Liver (tissue), 9 donors: Measurements from ENCODE around the gene LSM4. TPM values are rescaled to one million over a fixed set of nuclear protein-coding genes. Genes with fewer than 3 reads are reported as not detected.

ENCODE experiments used
- DNase-seq: peaks from one replicate; pipeline ENCODE4 v3.0.0-alpha.2; 2017; ENCODE audit warnings: low spot score
- H3K27ac ChIP-seq, 2 donors: one replicate each; pipeline ENCODE4 v1.7.0; 2013; ENCODE audit warnings: inconsistent platforms in 2 of 2, low read length in 2 of 2, control low read depth in 1 of 2, low read depth in 1 of 2, mild to moderate bottlenecking in 1 of 2
- H3K27me3 ChIP-seq, 4 donors: one replicate each; pipeline versions ENCODE4 v1.6.1 to v1.7.0; 2013; ENCODE audit warnings: low read length in 3 of 4, inconsistent platforms in 1 of 4, mild to moderate bottlenecking in 1 of 4, moderate library complexity in 1 of 4; ENCODE audit not compliant: control insufficient read depth in 4 of 4, insufficient read depth in 4 of 4
- H3K36me3 ChIP-seq, 4 donors: one replicate each; pipeline versions ENCODE4 v1.6.1 to v1.7.0; 2013; ENCODE audit warnings: low read length in 3 of 4, mild to moderate bottlenecking in 3 of 4, low read depth in 1 of 4, moderate library complexity in 1 of 4; ENCODE audit not compliant: control insufficient read depth in 4 of 4, insufficient read depth in 3 of 4
- H3K4me1 ChIP-seq, 4 donors: one replicate each; pipeline versions ENCODE4 v1.6.1 to v1.7.0; 2013; ENCODE audit warnings: low read length in 3 of 4, mild to moderate bottlenecking in 3 of 4, moderate library complexity in 1 of 4; ENCODE audit not compliant: control insufficient read depth in 4 of 4, insufficient read depth in 4 of 4
- H3K4me3 ChIP-seq, 3 donors: one replicate each; pipeline versions ENCODE4 v1.6.1 to v1.7.0; 2013; ENCODE audit warnings: low read length in 3 of 3, control low read depth in 1 of 3, low read depth in 1 of 3, mild to moderate bottlenecking in 1 of 3
- H3K9ac ChIP-seq, 2 donors: one replicate each; pipeline ENCODE4 v1.7.0; 2013; ENCODE audit warnings: low read length in 2 of 2, mild to moderate bottlenecking in 2 of 2, moderate library complexity in 2 of 2, control low read depth in 1 of 2, low read depth in 1 of 2
- H3K9me3 ChIP-seq, 4 donors: one replicate each; pipeline versions ENCODE4 v1.6.1 to v1.7.0; 2013; ENCODE audit warnings: low read length in 3 of 4; ENCODE audit not compliant: control insufficient read depth in 4 of 4
- ATF3 ChIP-seq: IDR thresholded peaks from 2 replicates; pipeline ENCODE4 v1.6.1; 2016; ENCODE audit warnings: antibody characterized with exemption
- EGR1 ChIP-seq, 2 donors: IDR thresholded peaks; 2 replicates each; pipeline ENCODE4 v1.6.1; 2016 to 2018; ENCODE audit warnings: antibody characterized with exemption in 2 of 2, low read depth in 2 of 2
- FOXA1 ChIP-seq: IDR thresholded peaks from 2 replicates; pipeline ENCODE4 v1.6.1; 2016; ENCODE audit warnings: antibody characterized with exemption
- FOXA2 ChIP-seq: IDR thresholded peaks from 2 replicates; pipeline ENCODE4 v1.6.1; 2016; ENCODE audit warnings: antibody characterized with exemption
- GABPA ChIP-seq, 2 donors: IDR thresholded peaks in 1 of 2; conservative IDR thresholded peaks in 1 of 2; 2 replicates each; pipeline ENCODE4 v1.6.1; 2016; ENCODE audit warnings: antibody characterized with exemption in 2 of 2, mild to moderate bottlenecking in 1 of 2, moderate library complexity in 1 of 2
- HNF4A ChIP-seq, 2 donors: conservative IDR thresholded peaks; 2 replicates each; pipeline ENCODE4 v1.6.1; 2016; ENCODE audit warnings: antibody characterized with exemption in 2 of 2, mild to moderate bottlenecking in 2 of 2
- JUND ChIP-seq, 2 donors: IDR thresholded peaks; 2 replicates each; pipeline ENCODE4 v1.6.1; 2016; ENCODE audit warnings: antibody characterized with exemption in 2 of 2
- MAX ChIP-seq: IDR thresholded peaks from 2 replicates; pipeline ENCODE4 v1.6.1; 2016; ENCODE audit warnings: antibody characterized with exemption
- NR2F2 ChIP-seq: IDR thresholded peaks from 2 replicates; pipeline ENCODE4 v1.6.1; 2016; ENCODE audit warnings: antibody characterized with exemption
- RAD21 ChIP-seq, 2 donors: IDR thresholded peaks; 2 replicates each; pipeline ENCODE4 v1.6.1; 2016; ENCODE audit warnings: antibody characterized with exemption in 2 of 2, mild to moderate bottlenecking in 2 of 2
- RXRA ChIP-seq, 2 donors: IDR thresholded peaks; 2 replicates each; pipeline ENCODE4 v1.6.1; 2017 to 2018; ENCODE audit warnings: antibody characterized with exemption in 2 of 2, mild to moderate bottlenecking in 1 of 2
- TAF1 ChIP-seq: conservative IDR thresholded peaks from 2 replicates; pipeline ENCODE4 v1.6.1; 2016; ENCODE audit warnings: antibody characterized with exemption, mild to moderate bottlenecking
- YY1 ChIP-seq: IDR thresholded peaks from 2 replicates; pipeline ENCODE4 v1.6.1; 2016; ENCODE audit warnings: antibody characterized with exemption, mild to moderate bottlenecking
- ZBTB33 ChIP-seq: IDR thresholded peaks from 2 replicates; pipeline ENCODE4 v1.6.1; 2016; ENCODE audit warnings: antibody characterized with exemption
- WGBS: extraction: QIAGEN DNeasy Blood & Tissue Kit; methylation state at CpG from one replicate; pipeline ENCODE4 v1.1.7; 2013; 5-methylcytosine and 5-hydroxymethylcytosine counted together
- polyA plus RNA-seq, 2 donors: library from polyadenylated mRNA; stranded (reverse) in 1 of 2; unstranded in 1 of 2; fragments of 200-250 nt in 1 of 2; fragments of >200 nt in 1 of 2; fragmentation: Nextera tagmentation in 1 of 2; extraction: Ambion mirVana in 1 of 2; gene quantifications; one replicate each; pipeline versions ENCODE4 v1.2.1 to v1.2.3, GENCODE V29; 2013 to 2015
- total RNA-seq, 2 donors: library from RNA; depleted of rRNA; stranded (reverse); fragments of >200 nt; gene quantifications; one replicate each; pipeline ENCODE4 v1.2.3, GENCODE V29; 2014
- TF ChIP-seq, protein P1 (sequence below): fragments of 150-350 bp; IDR thresholded peaks from 2 replicates; pipeline ENCODE4 v1.5.1; 2017; ENCODE audit warnings: improper control_type of control experiment, low read depth, low read length; ENCODE audit not compliant: missing input control
- TF ChIP-seq, protein P2 (sequence below): IDR thresholded peaks from 2 replicates; pipeline ENCODE4 v1.6.1; 2016; ENCODE audit warnings: antibody characterized with exemption, mild to moderate bottlenecking
- donor health status: healthy.
- donor health status: healthy.
- donor health status: healthy.
- donor health status: healthy.
- donor health status: healthy.

Gene LSM4
- total and polyA plus RNA-seq, 4 donors = 42.4 to 100 (median 75.1) TPM

GRCh38 chr19:18290302-18291018 is 32.4 kb downstream of the LSM4 start:
- H3K27ac ChIP-seq = peak overlapping the region; percentile 39 to 67
- no peak overlapping the region for H3K4me3 ChIP-seq
- H3K4me1 ChIP-seq = peaks cover 3 to 9% (median 6%) of the 10 kb centered on the region in 4 donors
- no peaks in the 10 kb centered on the region for H3K36me3 ChIP-seq
- H3K9me3 ChIP-seq = no peaks in the 10 kb centered on the region
- H3K27me3 ChIP-seq = no peaks in the 10 kb centered on the region
- TF ChIP-seq FOXA1 (no peak), RAD21 (IDR thresholded peaks at IDR 0.05) (no peak), EGR1 (IDR thresholded peaks at IDR 0.05; ENCODE audit: low read depth in 2 of 2) (no peak), JUND (IDR thresholded peaks at IDR 0.05) (no peak), RXRA (IDR thresholded peaks at IDR 0.05) (no peak), GABPA (IDR thresholded peaks at IDR 0.05 in 1 of 2, conservative IDR thresholded peaks at IDR 0.05 in 1 of 2) (no peak), MAX (no peak), HNF4A (conservative IDR thresholded peaks at IDR 0.05) (no peak), TAF1 (no peak), ATF3 (no peak), NR2F2 (no peak), YY1 (no peak), FOXA2 (no peak), ZBTB33 (no peak)
- TF ChIP-seq, protein P1, sequence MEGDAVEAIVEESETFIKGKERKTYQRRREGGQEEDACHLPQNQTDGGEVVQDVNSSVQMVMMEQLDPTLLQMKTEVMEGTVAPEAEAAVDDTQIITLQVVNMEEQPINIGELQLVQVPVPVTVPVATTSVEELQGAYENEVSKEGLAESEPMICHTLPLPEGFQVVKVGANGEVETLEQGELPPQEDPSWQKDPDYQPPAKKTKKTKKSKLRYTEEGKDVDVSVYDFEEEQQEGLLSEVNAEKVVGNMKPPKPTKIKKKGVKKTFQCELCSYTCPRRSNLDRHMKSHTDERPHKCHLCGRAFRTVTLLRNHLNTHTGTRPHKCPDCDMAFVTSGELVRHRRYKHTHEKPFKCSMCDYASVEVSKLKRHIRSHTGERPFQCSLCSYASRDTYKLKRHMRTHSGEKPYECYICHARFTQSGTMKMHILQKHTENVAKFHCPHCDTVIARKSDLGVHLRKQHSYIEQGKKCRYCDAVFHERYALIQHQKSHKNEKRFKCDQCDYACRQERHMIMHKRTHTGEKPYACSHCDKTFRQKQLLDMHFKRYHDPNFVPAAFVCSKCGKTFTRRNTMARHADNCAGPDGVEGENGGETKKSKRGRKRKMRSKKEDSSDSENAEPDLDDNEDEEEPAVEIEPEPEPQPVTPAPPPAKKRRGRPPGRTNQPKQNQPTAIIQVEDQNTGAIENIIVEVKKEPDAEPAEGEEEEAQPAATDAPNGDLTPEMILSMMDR = no peak
- TF ChIP-seq, protein P2, sequence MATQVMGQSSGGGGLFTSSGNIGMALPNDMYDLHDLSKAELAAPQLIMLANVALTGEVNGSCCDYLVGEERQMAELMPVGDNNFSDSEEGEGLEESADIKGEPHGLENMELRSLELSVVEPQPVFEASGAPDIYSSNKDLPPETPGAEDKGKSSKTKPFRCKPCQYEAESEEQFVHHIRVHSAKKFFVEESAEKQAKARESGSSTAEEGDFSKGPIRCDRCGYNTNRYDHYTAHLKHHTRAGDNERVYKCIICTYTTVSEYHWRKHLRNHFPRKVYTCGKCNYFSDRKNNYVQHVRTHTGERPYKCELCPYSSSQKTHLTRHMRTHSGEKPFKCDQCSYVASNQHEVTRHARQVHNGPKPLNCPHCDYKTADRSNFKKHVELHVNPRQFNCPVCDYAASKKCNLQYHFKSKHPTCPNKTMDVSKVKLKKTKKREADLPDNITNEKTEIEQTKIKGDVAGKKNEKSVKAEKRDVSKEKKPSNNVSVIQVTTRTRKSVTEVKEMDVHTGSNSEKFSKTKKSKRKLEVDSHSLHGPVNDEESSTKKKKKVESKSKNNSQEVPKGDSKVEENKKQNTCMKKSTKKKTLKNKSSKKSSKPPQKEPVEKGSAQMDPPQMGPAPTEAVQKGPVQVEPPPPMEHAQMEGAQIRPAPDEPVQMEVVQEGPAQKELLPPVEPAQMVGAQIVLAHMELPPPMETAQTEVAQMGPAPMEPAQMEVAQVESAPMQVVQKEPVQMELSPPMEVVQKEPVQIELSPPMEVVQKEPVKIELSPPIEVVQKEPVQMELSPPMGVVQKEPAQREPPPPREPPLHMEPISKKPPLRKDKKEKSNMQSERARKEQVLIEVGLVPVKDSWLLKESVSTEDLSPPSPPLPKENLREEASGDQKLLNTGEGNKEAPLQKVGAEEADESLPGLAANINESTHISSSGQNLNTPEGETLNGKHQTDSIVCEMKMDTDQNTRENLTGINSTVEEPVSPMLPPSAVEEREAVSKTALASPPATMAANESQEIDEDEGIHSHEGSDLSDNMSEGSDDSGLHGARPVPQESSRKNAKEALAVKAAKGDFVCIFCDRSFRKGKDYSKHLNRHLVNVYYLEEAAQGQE = no peak
- 48% methylated on average over 14 of the region's 14 CpGs for WGBS
- DNase-seq = no peak
- H3K9ac ChIP-seq = no peak overlapping the region
